HCT116 (cell line): ENCODE results near the gene GAMT. TPM values are rescaled to one million over a fixed set of nuclear protein-coding genes. Genes with fewer than 3 reads are reported as not detected.
A peak's percentile ranks its signal among the peaks of the same experiment; 100 is the strongest.

ENCODE experiments used
- ATAC-seq: fragments of 200-7000 bp; cut with Tn5 transposase; 2 replicates; pipeline ENCODE4 v1.9.1; 2020; ENCODE audit warnings: mild to moderate bottlenecking, moderate library complexity
- BruUV-seq: library from RNA; stranded (reverse); fragments of 400-500 nt; replicated peaks from 2 replicates; lab custom pipeline; 2021; lab: Mats Ljungman, UMichigan
- CTCF ChIA-PET: fragments of 300-600 bp; sonication (Branson Sonifier 250); formaldehyde crosslinking; loops from one replicate; lab custom pipeline; 2021; ENCODE audit warnings: antibody characterized with exemption; lab: Charles Lee
- POLR2A ChIA-PET: fragments of 300-600, 350-600 bp; sonication (Branson Sonifier 250); formaldehyde crosslinking; loops from one replicate; lab custom pipeline; 2021; ENCODE audit warnings: antibody characterized with exemption; lab: Charles Lee
- RAD21 ChIA-PET, 2 experiments: fragments of 300-600 bp; sonication (Branson Sonifier 250); formaldehyde crosslinking; loops; one replicate each; lab custom pipeline; 2023; ENCODE audit warnings: low total read pairs in 2 of 2; ENCODE audit not compliant: uncharacterized antibody in 2 of 2, unreplicated experiment in 2 of 2, low non-redundant PET in 1 of 2; lab: Charles Lee
- DNase-seq: peaks from one replicate; pipeline ENCODE4 v3.0.0-alpha.2; 2010; ENCODE audit warnings: low read depth, low spot score
- H2AFZ ChIP-seq: fragments of 200-600 bp; shearing (Covaris generic), sonication (generic); 2 replicates; pipeline ENCODE4 v1.6.1; 2017; ENCODE audit warnings: low read depth, mixed run types, mixed read lengths, antibody characterized with exemption, low read length; ENCODE audit not compliant: poor library complexity, severe bottlenecking
- H3K27ac ChIP-seq: 2 replicates; pipeline ENCODE4 v1.5.1; 2012; ENCODE audit warnings: low read depth, low read length
- H3K27me3 ChIP-seq: fragments of 200-600 bp; sonication (generic); 2 replicates; pipeline ENCODE4 v1.6.1; 2016; ENCODE audit warnings: mixed run types, low read length, mixed read lengths; ENCODE audit not compliant: insufficient read depth
- H3K36me3 ChIP-seq, 2 experiments: fragments of 200-500 bp in 1 of 2; fragments of 200-600 bp in 1 of 2; sonication (Bioruptor generic) in 1 of 2; sonication (generic) in 1 of 2; 2 replicates each; pipeline versions ENCODE4 v1.5.1 to v1.6.1; 2014 to 2016; ENCODE audit warnings: low read length in 2 of 2, inconsistent platforms in 1 of 2, mixed read lengths in 1 of 2, mixed run types in 1 of 2; ENCODE audit not compliant: insufficient read depth in 2 of 2, control insufficient read depth in 1 of 2
- H3K4me1 ChIP-seq, 2 experiments: fragments of 200-600 bp in 1 of 2; sonication (generic) in 1 of 2; 2 replicates each; pipeline versions ENCODE4 v1.5.1 to v1.6.1; 2012 to 2017; ENCODE audit warnings: low read length in 2 of 2, inconsistent platforms in 1 of 2, mild to moderate bottlenecking in 1 of 2, mixed read lengths in 1 of 2, mixed run types in 1 of 2, moderate library complexity in 1 of 2; ENCODE audit not compliant: insufficient read depth in 2 of 2, control insufficient read depth in 1 of 2
- H3K4me2 ChIP-seq: fragments of 200-600 bp; sonication (generic); 2 replicates; pipeline ENCODE4 v1.6.1; 2017; ENCODE audit warnings: mixed run types, low read length, mixed read lengths
- H3K4me3 ChIP-seq, 2 experiments: fragments of 200-600 bp in 1 of 2; sonication (generic) in 1 of 2; replicated peaks in 1 of 2; 2 replicates each; pipeline ENCODE4 v1.5.1; 2011 to 2016; ENCODE audit warnings: low read length in 2 of 2, control low read depth in 1 of 2, low read depth in 1 of 2, mild to moderate bottlenecking in 1 of 2, mixed read lengths in 1 of 2, mixed run types in 1 of 2
- H3K79me2 ChIP-seq: fragments of 200-600 bp; sonication (generic); 2 replicates; pipeline ENCODE4 v1.6.1; 2017; ENCODE audit warnings: mild to moderate bottlenecking, mixed run types, low read length, moderate library complexity, mixed read lengths; ENCODE audit not compliant: insufficient read depth
- H3K9ac ChIP-seq: fragments of 200-600 bp; sonication (generic); 2 replicates; pipeline ENCODE4 v1.6.1; 2016; ENCODE audit warnings: low read length, mixed read lengths
- H3K9me2 ChIP-seq: fragments of 200-600 bp; sonication (generic), shearing (Covaris generic); 2 replicates; pipeline ENCODE4 v1.6.1; 2017; ENCODE audit warnings: mixed run types, mild to moderate bottlenecking, moderate library complexity; ENCODE audit not compliant: insufficient read depth
- H3K9me3 ChIP-seq, 2 experiments: fragments of 200-500 bp in 1 of 2; fragments of 200-600 bp in 1 of 2; sonication (Bioruptor generic) in 1 of 2; sonication (generic) in 1 of 2; 2 replicates each; pipeline ENCODE4 v1.6.1; 2014 to 2017; ENCODE audit warnings: low read length in 2 of 2, mixed read lengths in 2 of 2, inconsistent platforms in 1 of 2, low read depth in 1 of 2, mild to moderate bottlenecking in 1 of 2, mixed run types in 1 of 2, moderate library complexity in 1 of 2; ENCODE audit not compliant: control insufficient read depth in 1 of 2, insufficient read depth in 1 of 2
- H4K20me1 ChIP-seq: fragments of 200-600 bp; sonication (generic), shearing (Covaris generic); 2 replicates; pipeline ENCODE4 v1.6.1; 2017; ENCODE audit warnings: mixed run types, mild to moderate bottlenecking, moderate library complexity; ENCODE audit not compliant: insufficient read depth
- CBX3 ChIP-seq: IDR thresholded peaks from 2 replicates; pipeline ENCODE4 v1.6.1; 2012; ENCODE audit warnings: low read depth
- CTCF ChIP-seq, 3 experiments: fragments of 200-600 bp in 1 of 3; sonication (generic) in 1 of 3; IDR thresholded peaks in 2 of 3; conservative IDR thresholded peaks in 1 of 3; 2 replicates each; pipeline ENCODE4 v1.5.1; 2012 to 2017; ENCODE audit warnings: low read depth in 2 of 3, low read length in 2 of 3, antibody characterized with exemption in 1 of 3, borderline replicate concordance in 1 of 3, control low read depth in 1 of 3, mild to moderate bottlenecking in 1 of 3, mixed read lengths in 1 of 3, mixed run types in 1 of 3, moderate library complexity in 1 of 3; ENCODE audit not compliant: insufficient read depth in 1 of 3
- EZH2 ChIP-seq: fragments of 200-600 bp; sonication (generic); IDR thresholded peaks from 2 replicates; pipeline ENCODE4 v1.6.1; 2017; ENCODE audit warnings: antibody characterized with exemption, mixed run types
- POLR2A ChIP-seq: IDR thresholded peaks from 2 replicates; pipeline ENCODE4 v1.7.0; 2011; ENCODE audit warnings: borderline replicate concordance; ENCODE audit not compliant: insufficient read depth, insufficient read length; ENCODE audit errors: extremely low read depth
- POLR2AphosphoS5 ChIP-seq: IDR thresholded peaks from 2 replicates; pipeline ENCODE4 v1.6.1; 2011; ENCODE audit warnings: mild to moderate bottlenecking, low read depth, low read length, moderate library complexity
- intact Hi-C: fragments of 100-400 bp; cut with micrococcal nuclease; formaldehyde crosslinking; loops from 2 replicates; pipeline ENCODE4 v1.10.0; 2022
- total RNA-seq: library from RNA; stranded (reverse); gene quantifications from one replicate; pipeline ENCODE4 v1.2.1, GENCODE V29; 2021; ENCODE audit not compliant: unreplicated experiment

The GAMT gene
- total RNA-seq, 1 experiment from 2014 or later = 102 TPM

GRCh38 chr19:1424192-1424955 lies 23.0 kb upstream of the GAMT start:
- no peak for ATAC-seq
- Histone ChIP-seq H3K4me3 (no peak overlapping the region), H3K79me2 (peaks cover 95% of the 10 kb centered on the region), H3K36me3 (peaks cover 49 to 76% of the 10 kb centered on the region in 2 experiments)
- RAD21 ChIA-PET = interaction anchor here in 1 of 2 experiments (0.5 kb wide), 1 partner anchor 177 kb away, joined by 3 read pairs; no protein-coding TSS in a partner anchor
- DNase-seq = no peak
- TF ChIP-seq CTCF (IDR thresholded peaks at IDR 0.05 in 2 of 3, conservative IDR thresholded peaks at IDR 0.05 in 1 of 3; ENCODE audit: borderline replicate concordance in 1 of 3, insufficient read depth in 1 of 3, low read depth in 2 of 3, low read length in 2 of 3) (no peak), POLR2A (no peak), EZH2 (no peak)
- TF ChIP-seq, all 23 proteins: peak for 0
- H3K27ac ChIP-seq = no peak overlapping the region
- H3K9ac ChIP-seq = no peak overlapping the region
- H3K4me1 ChIP-seq = no peaks in the 10 kb centered on the region
- ChIA-PET POLR2A (no interaction called here), CTCF (no interaction called here)
- H3K27me3 ChIP-seq = no peaks in the 10 kb centered on the region
- no peak overlapping the region for H3K4me2 ChIP-seq
- H3K9me3 ChIP-seq = no peaks in the 10 kb centered on the region
- H3K9me2 ChIP-seq = no peaks in the 10 kb centered on the region
- BruUV-seq = no TSS peak
- intact Hi-C loops = no loop called here
- no peak overlapping the region for H2AFZ ChIP-seq
- H4K20me1 ChIP-seq = no peaks in the 10 kb centered on the region

- DNase-seq = no peak
- Histone ChIP-seq H3K79me2 (peaks cover 95% of the 10 kb centered on the region), H4K20me1 (no peaks in the 10 kb centered on the region), H2AFZ (no peak overlapping the region), H3K9me2 (no peaks in the 10 kb centered on the region), H3K4me3 (no peak overlapping the region), H3K27me3 (no peaks in the 10 kb centered on the region), H3K9ac (no peak overlapping the region)
- ChIA-PET RAD21 (no interaction called here), CTCF (no interaction called here)
- no TSS peak for BruUV-seq
- intact Hi-C loops = no loop called here
- TF ChIP-seq POLR2AphosphoS5 (no peak), CBX3 (no peak)
- TF ChIP-seq, all 23 proteins: peak for 0
- no peaks in the 10 kb centered on the region for H3K4me1 ChIP-seq
- H3K36me3 ChIP-seq = peaks cover 52 to 76% of the 10 kb centered on the region in 2 experiments
- no peak overlapping the region for H3K27ac ChIP-seq
- H3K9me3 ChIP-seq = no peaks in the 10 kb centered on the region
- POLR2A ChIA-PET = no interaction called here
- ATAC-seq = 0 out of 2 replicates have a peak, but pooled peaks have one; percentile 20
- H3K4me2 ChIP-seq = no peak overlapping the region
Observed at GRCh38 chr19:1423436-1424191, 22.3 kb upstream of the GAMT start.
